Motor neuron (in vitro differentiated cells): ENCODE data around the gene AMHR2. TPM values are rescaled to one million over a fixed set of nuclear protein-coding genes. Genes with fewer than 3 reads are reported as not detected.
A peak's percentile ranks its signal among the peaks of the same experiment; 100 is the strongest.

Experiments
- ATAC-seq, 8 experiments: fragments of 200-7000 bp; cut with Tn5 transposase; replicated peaks in 6 of 8; 2 replicates each; pipeline ENCODE4 v1.8.0; 2021; ENCODE audit warnings: mild to moderate bottlenecking in 8 of 8, moderate library complexity in 8 of 8
- H3K27ac ChIP-seq, 2 donors: fragments of 250-450 bp; sonication (Bioruptor Pico); 2 replicates each; pipeline ENCODE4 v1.9.0; 2021; ENCODE audit warnings: antibody characterized with exemption in 2 of 2, mild to moderate bottlenecking in 2 of 2, moderate library complexity in 1 of 2
- H3K4me1 ChIP-seq, 2 donors: fragments of 250-450 bp; sonication (Bioruptor Pico); replicated peaks in 1 of 2; 2 replicates each; pipeline ENCODE4 v1.6.1; 2021; ENCODE audit warnings: antibody characterized with exemption in 2 of 2, mild to moderate bottlenecking in 2 of 2, moderate library complexity in 1 of 2
- H3K4me3 ChIP-seq, 5 donors: fragments of 250-450 bp; sonication (Bioruptor Pico); 2 replicates each; pipeline ENCODE4 v1.9.0; 2021; ENCODE audit warnings: antibody characterized with exemption in 5 of 5, mild to moderate bottlenecking in 5 of 5, moderate library complexity in 4 of 5
- WGBS, 10 experiments: fragments of 450-650 bp; shearing (Covaris generic); methylation state at CpG; one replicate each; pipeline ENCODE4 v1.0.0; 2022; 5-methylcytosine and 5-hydroxymethylcytosine counted together
- in situ Hi-C, 9 experiments: fragments of 400-800 bp; cut with MboI; loops; one replicate each; pipeline ENCODE4 v1.15.0; 2021; ENCODE audit warnings: low sequenced_read_pairs in 9 of 9, low pct_unique_long_range_greater_than_20kb in 2 of 9; ENCODE audit not compliant: unreplicated experiment in 9 of 9
- total RNA-seq, 8 experiments: library from RNA; unstranded; fragments of 300-600 nt; gene quantifications; 2 replicates each; pipeline versions ENCODE4 v1.2.3 to v1.2.4, GENCODE V29; 2022

The AMHR2 gene
- total RNA-seq, 8 experiments from 2014 or later, result 0.13 to 2.4 (median 0.38) TPM; not detected in 3

GRCh38 chr12:53463802-53464560 lies 40.3 kb downstream of the AMHR2 start:
- peaks cover 0 to 3% of the 10 kb centered on the region in 2 donors for H3K4me1 ChIP-seq
- ATAC-seq, result peak in 4 of 8 experiments; percentile 4 to 38 (median 27)
- in situ Hi-C loops, result no loop called here
- no peak overlapping the region for H3K4me3 ChIP-seq
- H3K27ac ChIP-seq, result no peak overlapping the region
- 42 to 96% (median 80%) methylated on average over 1 to 4 of the region's 5 CpGs; no CpG with 5 or more reads in 1 of the 10 experiments for WGBS, 10 experiments

GRCh38 chr12:53464685-53465418 lies 41.2 kb downstream of the AMHR2 start:
- peaks cover 0 to 3% of the 10 kb centered on the region in 2 donors for H3K4me1 ChIP-seq
- no peak overlapping the region for H3K27ac ChIP-seq
- no peak overlapping the region for H3K4me3 ChIP-seq
- WGBS, 10 experiments, result 69 to 100% (median 90%) methylated on average over 1 to 4 of the region's 11 CpGs; no CpG with 5 or more reads in 3 of the 10 experiments
- in situ Hi-C loops, result no loop called here
- ATAC-seq, result peak in 5 of 8 experiments; percentile 8 to 45 (median 18)

GRCh38 chr12:53465679-53466078 lies 42.0 kb downstream of the AMHR2 start:
- H3K4me3 ChIP-seq, result no peak overlapping the region
- H3K4me1 ChIP-seq, result peaks cover 0 to 3% of the 10 kb centered on the region in 2 donors
- WGBS, 10 experiments, result 0 to 100% (median 70%) methylated on average over 1 to 2 of the region's 2 CpGs; no CpG with 5 or more reads in 3 of the 10 experiments
- no peak overlapping the region for H3K27ac ChIP-seq
- in situ Hi-C loops, result no loop called here
- ATAC-seq, result peak in 1 of 8 experiments; percentile 13

- Histone ChIP-seq H3K27ac (no peak overlapping the region), H3K4me1 (peaks cover 0 to 3% of the 10 kb centered on the region in 2 donors), H3K4me3 (no peak overlapping the region)
- WGBS, 10 experiments, result 66 to 100% (median 95%) methylated on average over 1 to 4 of the region's 4 CpGs; no CpG with 5 or more reads in 1 of the 10 experiments
- in situ Hi-C loops, result no loop called here
- peak in 2 of 8 experiments; percentile 32 to 56 for ATAC-seq
These were observed 43.0 kb downstream of the AMHR2 start for GRCh38 chr12:53466640-53467039.

- Histone ChIP-seq H3K4me1 (peaks cover 0 to 3% of the 10 kb centered on the region in 2 donors), H3K4me3 (no peak overlapping the region), H3K27ac (no peak overlapping the region)
- WGBS, 10 experiments, result 33 to 100% (median 88%) methylated on average over 2 to 5 of the region's 5 CpGs; no CpG with 5 or more reads in 2 of the 10 experiments
- in situ Hi-C loops, result no loop called here
- no peak for ATAC-seq
These were observed 43.4 kb downstream of the AMHR2 start for GRCh38 chr12:53467082-53467481.

GRCh38 chr12:53467880-53468279 lies 44.2 kb downstream of the AMHR2 start:
- WGBS, 10 experiments, result 87 to 100% (median 100%) methylated on average over 1 to 2 of the region's 2 CpGs; no CpG with 5 or more reads in 3 of the 10 experiments
- no peak for ATAC-seq
- no peak overlapping the region for H3K4me3 ChIP-seq
- peaks cover 0 to 3% of the 10 kb centered on the region in 2 donors for H3K4me1 ChIP-seq
- no peak overlapping the region for H3K27ac ChIP-seq
- in situ Hi-C loops, result no loop called here

GRCh38 chr12:53468282-53468681 lies 44.6 kb downstream of the AMHR2 start:
- H3K27ac ChIP-seq, result no peak overlapping the region
- no peaks in the 10 kb centered on the region for H3K4me1 ChIP-seq
- H3K4me3 ChIP-seq, result no peak overlapping the region
- 86 to 100% (median 100%) methylated on average over 1 of the region's 1 CpG; no CpG with 5 or more reads in 6 of the 10 experiments for WGBS, 10 experiments
- in situ Hi-C loops, result no loop called here
- ATAC-seq, result no peak

GRCh38 chr12:53472056-53472582 lies 48.5 kb downstream of the AMHR2 start:
- Histone ChIP-seq H3K4me1 (no peaks in the 10 kb centered on the region), H3K4me3 (no peak overlapping the region), H3K27ac (no peak overlapping the region)
- peak in 3 of 8 experiments; percentile 52 to 74 (median 55) for ATAC-seq
- WGBS, 10 experiments, result 33 to 100% (median 88%) methylated on average over 1 of the region's 1 CpG; no CpG with 5 or more reads in 3 of the 10 experiments
- in situ Hi-C loops, result no loop called here

GRCh38 chr12:53474077-53474476 lies 50.4 kb downstream of the AMHR2 start:
- in situ Hi-C loops, result no loop called here
- no peak overlapping the region for H3K27ac ChIP-seq
- 33 to 100% (median 86%) methylated on average over 1 to 2 of the region's 2 CpGs; no CpG with 5 or more reads in 2 of the 10 experiments for WGBS, 10 experiments
- no peak overlapping the region for H3K4me3 ChIP-seq
- no peak for ATAC-seq
- peaks cover 0 to 3% of the 10 kb centered on the region in 2 donors for H3K4me1 ChIP-seq

- 43 to 100% (median 93%) methylated on average over 1 to 8 of the region's 13 CpGs; no CpG with 5 or more reads in 3 of the 10 experiments for WGBS, 10 experiments
- H3K27ac ChIP-seq, result no peak overlapping the region
- H3K4me1 ChIP-seq, result peaks cover 0 to 3% of the 10 kb centered on the region in 2 donors
- in situ Hi-C loops, result no loop called here
- no peak for ATAC-seq
- H3K4me3 ChIP-seq, result no peak overlapping the region
These were observed 51.2 kb downstream of the AMHR2 start for GRCh38 chr12:53474819-53475218.

GRCh38 chr12:53476769-53477209 lies 53.1 kb downstream of the AMHR2 start:
- peak in 1 of 8 experiments; percentile 17 for ATAC-seq
- in situ Hi-C loops, result no loop called here
- H3K27ac ChIP-seq, result no peak overlapping the region
- H3K4me3 ChIP-seq, result no peak overlapping the region
- H3K4me1 ChIP-seq, result peaks cover 0 to 3% of the 10 kb centered on the region in 2 donors
- 53 to 100% (median 72%) methylated on average over 1 to 2 of the region's 2 CpGs; no CpG with 5 or more reads in 6 of the 10 experiments for WGBS, 10 experiments

GRCh38 chr12:53478865-53479264 lies 55.2 kb downstream of the AMHR2 start:
- Histone ChIP-seq H3K4me3 (no peak overlapping the region), H3K4me1 (peaks cover 0 to 3% of the 10 kb centered on the region in 2 donors), H3K27ac (no peak overlapping the region)
- WGBS, 10 experiments, result 0 to 100% (median 100%) methylated on average over 1 of the region's 1 CpG; no CpG with 5 or more reads in 1 of the 10 experiments
- peak in 2 of 8 experiments; percentile 3 to 14 for ATAC-seq
- in situ Hi-C loops, result no loop called here

GRCh38 chr12:53479331-53479730 lies 55.7 kb downstream of the AMHR2 start:
- WGBS, 10 experiments, result 23 to 92% (median 81%) methylated on average over 2 to 5 of the region's 5 CpGs
- Histone ChIP-seq H3K4me1 (peaks cover 0 to 3% of the 10 kb centered on the region in 2 donors), H3K27ac (no peak overlapping the region), H3K4me3 (no peak overlapping the region)
- ATAC-seq, result peak in 1 of 8 experiments; percentile 63
- in situ Hi-C loops, result no loop called here
